Activated T-helper 1 cell treated with anti-CD3 and anti-CD28 coated beads, Interleukin-12 subunit alpha, Interleukin-12 subunit beta, Interleukin-2, Interleukin-4 antibody, amounts not matched to agents 30 ng/mL and 10 ng/mL and 1 ng/mL, durations not matched to agents 14 hours and 24 hours and 36 hours (primary cell): ENCODE measurements around the gene FAM217B. TPM values are rescaled to one million over a fixed set of nuclear protein-coding genes. Genes with fewer than 3 reads are reported as not detected.
A peak's percentile ranks its signal among the peaks of the same experiment; 100 is the strongest.
"Not testable (repeated sequence)": the region's sequence is repeated elsewhere in the genome, so short reads cannot be mapped to it uniquely, and the experiment has no call there.

Experiments used
- DNase-seq: peaks from one replicate; pipeline ENCODE4 v3.0.0; 2021; ENCODE audit warnings: low spot score
- H3K27ac Mint-ChIP-seq: one replicate; pipeline ENCODE4 v1.8.0; 2021; ENCODE audit warnings: mild to moderate bottlenecking, mixed read lengths
- H3K27me3 Mint-ChIP-seq: one replicate; pipeline ENCODE4 v1.8.0; 2022; ENCODE audit warnings: mild to moderate bottlenecking, moderate library complexity, mixed read lengths; ENCODE audit not compliant: insufficient read depth
- H3K36me3 Mint-ChIP-seq: one replicate; pipeline ENCODE4 v1.8.0; 2021; ENCODE audit warnings: low read depth, mixed read lengths
- H3K4me1 Mint-ChIP-seq: one replicate; pipeline ENCODE4 v1.8.0; 2021; ENCODE audit warnings: low read depth, mixed read lengths
- H3K4me3 Mint-ChIP-seq: one replicate; pipeline ENCODE4 v1.8.0; 2021; ENCODE audit warnings: mild to moderate bottlenecking, moderate library complexity, mixed read lengths
- H3K9me3 Mint-ChIP-seq: one replicate; pipeline ENCODE4 v1.8.0; 2021; ENCODE audit warnings: mixed read lengths
- intact Hi-C: fragments of 100-400 bp; cut with micrococcal nuclease; formaldehyde crosslinking; loops from one replicate; pipeline ENCODE4 v1.15.1; 2024
- total RNA-seq: library from RNA; stranded (reverse); gene quantifications from 2 replicates; pipeline ENCODE4 v1.2.3, GENCODE V29; 2022

The FAM217B gene
- total RNA-seq, 1 donor from 2014 or later: 33.9 TPM

GRCh38 chr20:59940956-59941294 lies 736 bp downstream of the FAM217B start:
- H3K27me3 Mint-ChIP-seq: no peaks in the 10 kb centered on the region
- DNase-seq: no peak
- peak overlapping the region; percentile 98 for H3K4me3 Mint-ChIP-seq
- H3K27ac Mint-ChIP-seq: peak overlapping the region; percentile 99
- peaks cover 43% of the 10 kb centered on the region for H3K4me1 Mint-ChIP-seq
- intact Hi-C loops: loop anchor here (1.0 to 5.0 kb wide), 4 partner anchors 7 to 1289 kb away; partner anchors contain the start of gene STX16
- H3K9me3 Mint-ChIP-seq: no peaks in the 10 kb centered on the region
- H3K36me3 Mint-ChIP-seq: peaks cover 31% of the 10 kb centered on the region

- H3K4me3 Mint-ChIP-seq: no peak overlapping the region
- H3K9me3 Mint-ChIP-seq: no peaks in the 10 kb centered on the region
- intact Hi-C loops: loop anchor here (5.0 kb wide), 1 partner anchor 1290 kb away; the partner anchor contains the start of gene STX16
- no peak overlapping the region for H3K27ac Mint-ChIP-seq
- no peaks in the 10 kb centered on the region for H3K27me3 Mint-ChIP-seq
- peaks cover 37% of the 10 kb centered on the region for H3K4me1 Mint-ChIP-seq
- no peak for DNase-seq
- H3K36me3 Mint-ChIP-seq: peaks cover 27% of the 10 kb centered on the region
These were observed 2.1 kb downstream of the FAM217B start for GRCh38 chr20:59942245-59942644.

- intact Hi-C loops: loop anchor here (5.0 kb wide), 2 partner anchors 193 to 1292 kb away; partner anchors contain the start of gene STX16
- Mint-ChIP-seq H3K27me3 (no peaks in the 10 kb centered on the region), H3K27ac (no peak overlapping the region), H3K4me1 (peaks cover 33% of the 10 kb centered on the region), H3K4me3 (no peak overlapping the region), H3K36me3 (peaks cover 20% of the 10 kb centered on the region), H3K9me3 (no peaks in the 10 kb centered on the region)
- DNase-seq: no peak
These were observed 4.5 kb downstream of the FAM217B start for GRCh38 chr20:59944726-59945125.

GRCh38 chr20:59945175-59945574 lies 5.0 kb downstream of the FAM217B start:
- Mint-ChIP-seq H3K9me3 (no peaks in the 10 kb centered on the region), H3K4me1 (peaks cover 33% of the 10 kb centered on the region), H3K27ac (no peak overlapping the region), H3K4me3 (no peak overlapping the region), H3K27me3 (no peaks in the 10 kb centered on the region), H3K36me3 (peaks cover 20% of the 10 kb centered on the region)
- DNase-seq: no peak
- intact Hi-C loops: loop anchor here (5.0 kb wide), 1 partner anchor 192 kb away; no protein-coding TSS in a partner anchor

- H3K36me3 Mint-ChIP-seq: peaks cover 20% of the 10 kb centered on the region
- DNase-seq: no peak
- H3K9me3 Mint-ChIP-seq: no peaks in the 10 kb centered on the region
- H3K4me3 Mint-ChIP-seq: no peak overlapping the region
- no peaks in the 10 kb centered on the region for H3K27me3 Mint-ChIP-seq
- peaks cover 33% of the 10 kb centered on the region for H3K4me1 Mint-ChIP-seq
- H3K27ac Mint-ChIP-seq: no peak overlapping the region
- intact Hi-C loops: loop anchor here (5.0 kb wide), 1 partner anchor 192 kb away; no protein-coding TSS in a partner anchor
These were observed 5.5 kb downstream of the FAM217B start for GRCh38 chr20:59945731-59946130.

GRCh38 chr20:59947376-59947775 lies 7.2 kb downstream of the FAM217B start:
- peaks cover 20% of the 10 kb centered on the region for H3K36me3 Mint-ChIP-seq
- intact Hi-C loops: loop anchor here (5.0 kb wide), 1 partner anchor 190 kb away; no protein-coding TSS in a partner anchor

GRCh38 chr20:59948212-59948611 lies 8.0 kb downstream of the FAM217B start:
- H3K4me3 Mint-ChIP-seq: no peak overlapping the region
- no peaks in the 10 kb centered on the region for H3K9me3 Mint-ChIP-seq
- intact Hi-C loops: loop anchor here (1.0 to 5.0 kb wide), 2 partner anchors 8 to 189 kb away; partner anchors contain the start of genes FAM217B and PPP1R3D
- H3K27ac Mint-ChIP-seq: no peak overlapping the region
- H3K4me1 Mint-ChIP-seq: peaks cover 18% of the 10 kb centered on the region
- no peaks in the 10 kb centered on the region for H3K27me3 Mint-ChIP-seq
- peaks cover 20% of the 10 kb centered on the region for H3K36me3 Mint-ChIP-seq
- no peak for DNase-seq

More at GRCh38 chr20:59947376-59947775, 7.2 kb downstream of the FAM217B start:
- DNase-seq: no peak
- Mint-ChIP-seq H3K9me3 (no peaks in the 10 kb centered on the region), H3K4me3 (no peak overlapping the region), H3K4me1 (peaks cover 18% of the 10 kb centered on the region), H3K27me3 (no peaks in the 10 kb centered on the region), H3K27ac (no peak overlapping the region)

- Mint-ChIP-seq H3K4me3 (peak overlapping the region; percentile 50), H3K4me1 (peaks cover 18% of the 10 kb centered on the region), H3K36me3 (peaks cover 16% of the 10 kb centered on the region), H3K27me3 (no peaks in the 10 kb centered on the region), H3K9me3 (no peaks in the 10 kb centered on the region), H3K27ac (peak overlapping the region; percentile 84)
- intact Hi-C loops: loop anchor here (1.0 to 5.0 kb wide), 2 partner anchors 9 to 188 kb away; partner anchors contain the start of genes FAM217B and PPP1R3D
- peak; percentile 21 for DNase-seq
These were observed 8.9 kb downstream of the FAM217B start for GRCh38 chr20:59948828-59949720.

GRCh38 chr20:59949911-59950310 lies 9.7 kb downstream of the FAM217B start:
- no peaks in the 10 kb centered on the region for H3K27me3 Mint-ChIP-seq
- no peak overlapping the region for H3K4me3 Mint-ChIP-seq
- H3K4me1 Mint-ChIP-seq: peaks cover 18% of the 10 kb centered on the region
- H3K36me3 Mint-ChIP-seq: peaks cover 9% of the 10 kb centered on the region
- no peak overlapping the region for H3K27ac Mint-ChIP-seq
- H3K9me3 Mint-ChIP-seq: no peaks in the 10 kb centered on the region
- intact Hi-C loops: loop anchor here (5.0 kb wide), 1 partner anchor 187 kb away; no protein-coding TSS in a partner anchor
- no peak for DNase-seq

GRCh38 chr20:59954718-59955117 lies 14.5 kb downstream of the FAM217B start:
- Mint-ChIP-seq H3K9me3 (no peaks in the 10 kb centered on the region), H3K36me3 (no peaks in the 10 kb centered on the region), H3K27ac (no peak overlapping the region), H3K4me3 (no peak overlapping the region), H3K4me1 (no peaks in the 10 kb centered on the region), H3K27me3 (no peaks in the 10 kb centered on the region)
- no peak for DNase-seq
- intact Hi-C loops: no loop called here

- intact Hi-C loops: no loop called here
- H3K9me3 Mint-ChIP-seq: no peaks in the 10 kb centered on the region
These were observed 15.1 kb downstream of the FAM217B start for GRCh38 chr20:59955131-59955796.

GRCh38 chr20:59957568-59957967 lies 17.4 kb downstream of the FAM217B start:
- H3K36me3 Mint-ChIP-seq, H3K9me3 Mint-ChIP-seq, H3K27ac Mint-ChIP-seq, H3K4me3 Mint-ChIP-seq, H3K27me3 Mint-ChIP-seq, H3K4me1 Mint-ChIP-seq, DNase-seq: not testable (repeated sequence)
- intact Hi-C loops: loop anchor here (1.0 kb wide), 1 partner anchor 23 kb away; no protein-coding TSS in a partner anchor

More at GRCh38 chr20:59955131-59955796, 15.1 kb downstream of the FAM217B start:
- H3K36me3 Mint-ChIP-seq: no peaks in the 10 kb centered on the region
- H3K4me3 Mint-ChIP-seq: no peak overlapping the region
- H3K4me1 Mint-ChIP-seq: no peaks in the 10 kb centered on the region
- no peak for DNase-seq
- H3K27ac Mint-ChIP-seq: no peak overlapping the region
- no peaks in the 10 kb centered on the region for H3K27me3 Mint-ChIP-seq
